Cardiac fibroblast (primary cell): Measurements from ENCODE around the gene BRSK2.

ENCODE experiments used
- DNase-seq, 2 donors: peaks; one replicate each; pipeline versions ENCODE4 v3.0.0 to v3.0.0-alpha.2; 2010; ENCODE audit warnings: low read depth in 2 of 2
- H3K4me3 ChIP-seq, 2 donors: replicated peaks in 1 of 2; 1 replicate in 1 of 2; 2 replicates in 1 of 2; pipeline ENCODE4 v1.5.1; 2011; ENCODE audit warnings: low read depth in 2 of 2, low read length in 2 of 2, mild to moderate bottlenecking in 2 of 2, moderate library complexity in 1 of 2
- CTCF ChIP-seq: IDR thresholded peaks from one replicate; pipeline ENCODE4 v1.5.1; 2011; ENCODE audit warnings: low read depth, mild to moderate bottlenecking, low read length, inconsistent platforms

Gene BRSK2

GRCh38 chr11:1457326-1457680 is 67.6 kb downstream of the BRSK2 start:
- no peak for TF ChIP-seq CTCF
- H3K4me3 ChIP-seq, result no peak overlapping the region
- no peak for DNase-seq

GRCh38 chr11:1457856-1458255 is 68.1 kb downstream of the BRSK2 start:
- DNase-seq, result no peak
- no peak overlapping the region for H3K4me3 ChIP-seq
- no peak for TF ChIP-seq CTCF

- DNase-seq, result peak; percentile 28 to 53
- TF ChIP-seq CTCF, result peak; percentile 32
Measured at GRCh38 chr11:1458340-1459218, 68.8 kb downstream of the BRSK2 start.

GRCh38 chr11:1459219-1459575 is 69.5 kb downstream of the BRSK2 start:
- no peak overlapping the region for H3K4me3 ChIP-seq
- DNase-seq, result no peak
- TF ChIP-seq CTCF, result no peak

More at GRCh38 chr11:1458340-1459218, 68.8 kb downstream of the BRSK2 start:
- no peak overlapping the region for H3K4me3 ChIP-seq

GRCh38 chr11:1459764-1460395 is 70.1 kb downstream of the BRSK2 start:
- no peak for DNase-seq
- TF ChIP-seq CTCF, result no peak
- H3K4me3 ChIP-seq, result no peak overlapping the region

GRCh38 chr11:1460396-1460985 is 70.8 kb downstream of the BRSK2 start:
- peak; percentile 35 to 57 for DNase-seq
- H3K4me3 ChIP-seq, result no peak overlapping the region
- no peak for TF ChIP-seq CTCF
